Measurements from ENCODE around the gene RAB40B.

- TF ChIP-seq PATZ1 (CRISPR knock-in tag; IDR thresholded peaks at IDR 0.05; ENCODE audit: borderline replicate concordance) (no peak), ZFP30 (CRISPR knock-in tag; IDR thresholded peaks at IDR 0.05) (no peak), ZNF8 (CRISPR knock-in tag; IDR thresholded peaks at IDR 0.05) (no peak), POU6F1 (CRISPR knock-in tag; IDR thresholded peaks at IDR 0.05; ENCODE audit: borderline replicate concordance, low read depth) (no peak), TCF4 (CRISPR knock-in tag; IDR thresholded peaks at IDR 0.05; ENCODE audit: borderline replicate concordance) (no peak), ZFP3 (CRISPR knock-in tag; IDR thresholded peaks at IDR 0.05) (no peak), BACH2 (CRISPR knock-in tag; IDR thresholded peaks at IDR 0.05; ENCODE audit: borderline replicate concordance) (no peak), OSR1 (CRISPR knock-in tag; IDR thresholded peaks at IDR 0.05) (no peak), CREB5 (CRISPR knock-in tag; IDR thresholded peaks at IDR 0.05; ENCODE audit: low read depth) (no peak), ESRRG (CRISPR knock-in tag; IDR thresholded peaks at IDR 0.05) (no peak), PPARA (CRISPR knock-in tag; IDR thresholded peaks at IDR 0.05; ENCODE audit: borderline replicate concordance) (no peak), ZNF70 (CRISPR knock-in tag; IDR thresholded peaks at IDR 0.05) (no peak), ARNTL (CRISPR knock-in tag; IDR thresholded peaks at IDR 0.05; ENCODE audit: borderline replicate concordance, low read depth) (no peak), RARB (CRISPR knock-in tag; IDR thresholded peaks at IDR 0.05) (no peak)
Measured at GRCh38 chr17:82658796-82659452, 39.6 kb downstream of the RAB40B start.

Measured in SK-N-SH treated with all-trans-retinoic acid at 6 μM for 48 hours (cell line).